GM23338 (cell line): ENCODE results near the gene HBA1. TPM values are rescaled to one million over a fixed set of nuclear protein-coding genes. Genes with fewer than 3 reads are reported as not detected.

Experiments
- ATAC-seq: fragments of 200-7000 bp; cut with Tn5 transposase; 3 replicates; pipeline ENCODE4 v1.9.1; 2020
- DNase-seq: peaks from one replicate; pipeline ENCODE4 v3.0.0-alpha.2; 2015; ENCODE audit warnings: low spot score
- H2AFZ ChIP-seq: fragments of 200-600 bp; sonication (generic); 2 replicates; pipeline ENCODE4 v1.8.0; 2016; ENCODE audit warnings: antibody characterized with exemption, mild to moderate bottlenecking, moderate library complexity
- H3F3A ChIP-seq: fragments of 200-600 bp; sonication (generic); replicated peaks from 2 replicates; pipeline ENCODE4 v1.8.0; 2017; ENCODE audit warnings: antibody characterized with exemption, mixed run types, low read depth
- H3K27ac ChIP-seq: fragments of 200-600 bp; sonication (generic); 2 replicates; pipeline ENCODE4 v1.6.1; 2016; ENCODE audit warnings: low read depth
- H3K27me3 ChIP-seq: fragments of 200-600 bp; sonication (generic); 2 replicates; pipeline ENCODE4 v1.8.0; 2016; ENCODE audit warnings: mild to moderate bottlenecking, mixed run types, moderate library complexity; ENCODE audit not compliant: insufficient read depth
- H3K36me3 ChIP-seq: fragments of 200-600 bp; sonication (generic); 2 replicates; pipeline ENCODE4 v1.8.0; 2016; ENCODE audit warnings: mild to moderate bottlenecking; ENCODE audit not compliant: insufficient read depth
- H3K4me1 ChIP-seq: fragments of 200-600 bp; sonication (generic); 2 replicates; pipeline ENCODE4 v1.8.0; 2016; ENCODE audit warnings: mild to moderate bottlenecking, moderate library complexity; ENCODE audit not compliant: insufficient read depth
- H3K4me2 ChIP-seq: fragments of 200-600 bp; sonication (generic); 2 replicates; pipeline ENCODE4 v1.7.1; 2017; ENCODE audit warnings: mixed run types
- H3K4me3 ChIP-seq: fragments of 200-600 bp; sonication (generic); 2 replicates; pipeline ENCODE4 v1.6.1; 2016; ENCODE audit warnings: mixed run types
- H3K79me2 ChIP-seq: fragments of 200-600 bp; sonication (generic); replicated peaks from 2 replicates; pipeline ENCODE4 v1.8.0; 2017; ENCODE audit warnings: mild to moderate bottlenecking; ENCODE audit not compliant: insufficient read depth
- H3K9me2 ChIP-seq: fragments of 200-600 bp; sonication (generic); 2 replicates; pipeline ENCODE4 v1.8.0; 2017; ENCODE audit not compliant: insufficient read depth
- H4K20me1 ChIP-seq: fragments of 200-600 bp; sonication (generic); replicated peaks from 2 replicates; pipeline ENCODE4 v1.8.0; 2017; ENCODE audit warnings: mild to moderate bottlenecking; ENCODE audit not compliant: insufficient read depth
- H3K27ac Mint-ChIP-seq: 2 replicates; pipeline ENCODE4 v1.8.0; 2020; ENCODE audit warnings: inconsistent platforms, mild to moderate bottlenecking, moderate library complexity, mixed read lengths
- H3K27me3 Mint-ChIP-seq: 3 replicates; pipeline ENCODE4 v1.8.0; 2022; ENCODE audit warnings: low read depth, mild to moderate bottlenecking, moderate library complexity, mixed read lengths, inconsistent platforms; ENCODE audit not compliant: insufficient read depth, poor library complexity
- H3K36me3 Mint-ChIP-seq: 3 replicates; pipeline ENCODE4 v1.8.0; 2021; ENCODE audit warnings: low read depth, mild to moderate bottlenecking, inconsistent platforms, moderate library complexity, mixed read lengths
- H3K4me1 Mint-ChIP-seq: 3 replicates; pipeline ENCODE4 v1.8.0; 2020; ENCODE audit warnings: mild to moderate bottlenecking, inconsistent platforms, mixed read lengths
- H3K4me3 Mint-ChIP-seq: 3 replicates; pipeline ENCODE4 v1.8.0; 2021; ENCODE audit warnings: moderate library complexity, mild to moderate bottlenecking, inconsistent platforms, mixed read lengths
- H3K9me3 Mint-ChIP-seq: 3 replicates; pipeline ENCODE4 v1.8.0; 2020; ENCODE audit warnings: moderate library complexity, mild to moderate bottlenecking, inconsistent platforms, mixed read lengths
- CREB1 ChIP-seq: fragments of 250-450 bp; sonication (Bioruptor Pico); IDR thresholded peaks from 2 replicates; pipeline ENCODE4 v1.5.0; 2020; ENCODE audit warnings: low read depth, mild to moderate bottlenecking, moderate library complexity
- CTCF ChIP-seq, 2 experiments: fragments of 200-600 bp in 1 of 2; sonication (generic) in 1 of 2; conservative IDR thresholded peaks; 2 replicates each; pipeline versions ENCODE4 v1.5.1 to v1.6.1; 2016 to 2017; ENCODE audit warnings: antibody characterized with exemption in 2 of 2, low read depth in 2 of 2, mild to moderate bottlenecking in 2 of 2, moderate library complexity in 1 of 2
- ETS1 ChIP-seq: IDR thresholded peaks from 2 replicates; pipeline ENCODE4 v1.6.1; 2016; ENCODE audit warnings: antibody characterized with exemption
- EZH2 ChIP-seq: fragments of 200-600 bp; sonication (generic); IDR thresholded peaks from one replicate; pipeline ENCODE4 v1.8.0; 2017; ENCODE audit warnings: antibody characterized with exemption, mild to moderate bottlenecking, low read depth; ENCODE audit not compliant: unreplicated experiment
- EZH2phosphoT487 ChIP-seq: fragments of 200-600 bp; sonication (generic); IDR thresholded peaks from one replicate; pipeline ENCODE4 v1.8.1; 2018; ENCODE audit warnings: antibody characterized with exemption; ENCODE audit not compliant: unreplicated experiment
- JUNB ChIP-seq: IDR thresholded peaks from one replicate; pipeline ENCODE4 v1.6.1; 2016; ENCODE audit warnings: antibody characterized with exemption; ENCODE audit not compliant: unreplicated experiment
- NANOG ChIP-seq: IDR thresholded peaks from 2 replicates; pipeline ENCODE4 v1.6.1; 2016; ENCODE audit warnings: antibody characterized with exemption, borderline replicate concordance
- POLR2AphosphoS5 ChIP-seq: IDR thresholded peaks from 2 replicates; pipeline ENCODE4 v1.6.1; 2016; ENCODE audit warnings: antibody characterized with exemption, low read depth
- REST ChIP-seq: IDR thresholded peaks from one replicate; pipeline ENCODE4 v1.6.1; 2018; ENCODE audit warnings: antibody characterized with exemption; ENCODE audit not compliant: unreplicated experiment
- STAT1 ChIP-seq: IDR thresholded peaks from one replicate; pipeline ENCODE4 v1.6.1; 2016; ENCODE audit warnings: antibody characterized with exemption; ENCODE audit not compliant: unreplicated experiment
- ZNF114 ChIP-seq: fragments of 250-450 bp; sonication (Bioruptor Pico); IDR thresholded peaks from 2 replicates; pipeline ENCODE4 v1.5.0; 2020; ENCODE audit warnings: mild to moderate bottlenecking, moderate library complexity
- ZNF331 ChIP-seq: fragments of 250-450 bp; sonication (Bioruptor Pico); IDR thresholded peaks from 2 replicates; pipeline ENCODE4 v1.5.0; 2020; ENCODE audit warnings: low read depth, mild to moderate bottlenecking, moderate library complexity
- ZNF462 ChIP-seq: fragments of 250-450 bp; sonication (Bioruptor Pico); IDR thresholded peaks from 2 replicates; pipeline ENCODE4 v1.5.0; 2020; ENCODE audit warnings: mild to moderate bottlenecking, moderate library complexity
- polyA plus RNA-seq: library from polyadenylated mRNA; unstranded; fragments of >200 nt; fragmentation: Nextera tagmentation; extraction: Ambion mirVana; gene quantifications from 2 replicates; pipeline ENCODE4 v1.2.1, GENCODE V29; 2016
- total RNA-seq: library from RNA; depleted of rRNA; stranded (reverse); fragments of >200 nt; shearing (Covaris generic); gene quantifications from 2 replicates; pipeline ENCODE4 v1.2.3, GENCODE V29; 2014

HBA1 gene
- total and polyA plus RNA-seq, 2 experiments from 2014 or later, result 6.7 TPM; not detected in 1

GRCh38 chr16:133716-134115, 42.8 kb upstream of the HBA1 start:
- peaks cover 4% of the 10 kb centered on the region for H3F3A ChIP-seq
- no peak overlapping the region for H2AFZ ChIP-seq
- Mint-ChIP-seq H3K27ac (no peak overlapping the region), H3K36me3 (0 out of 3 replicates have a peak, but pooled peaks cover 3% of the 10 kb centered on the region), H3K4me1 (no peaks in the 10 kb centered on the region; the same call in 2 of the 3 replicates), H3K9me3 (peaks cover 1% of the 10 kb centered on the region; the same call in 2 of the 3 replicates), H3K27me3 (peaks cover 8% of the 10 kb centered on the region), H3K4me3 (no peak overlapping the region)
- peaks cover 3% of the 10 kb centered on the region; the same call in 1 of the 2 replicates for H4K20me1 ChIP-seq
- H3K9me2 ChIP-seq, result no peaks in the 10 kb centered on the region
- H3K4me2 ChIP-seq, result no peak overlapping the region
- DNase-seq, result no peak
- H3K27me3 ChIP-seq, result no peaks in the 10 kb centered on the region
- ATAC-seq, result no peak
- no peak overlapping the region for H3K4me3 ChIP-seq
- H3K27ac ChIP-seq, result no peak overlapping the region
- no peaks in the 10 kb centered on the region for H3K36me3 ChIP-seq
- H3K4me1 ChIP-seq, result no peaks in the 10 kb centered on the region
- H3K79me2 ChIP-seq, result peaks cover 66% of the 10 kb centered on the region
- TF ChIP-seq ZNF462 (no peak), NANOG (no peak), ZNF114 (CRISPR knock-in tag) (no peak), JUNB (no peak), ETS1 (no peak), POLR2AphosphoS5 (no peak), STAT1 (no peak), EZH2phosphoT487 (no peak), CTCF (conservative IDR thresholded peaks at IDR 0.05; ENCODE audit: low read depth in 2 of 2) (no peak), REST (no peak), EZH2 (no peak), ZNF331 (no peak), CREB1 (CRISPR knock-in tag) (no peak)
